Measurements from ENCODE around the gene SORBS2. TPM values are rescaled to one million over a fixed set of nuclear protein-coding genes. Genes with fewer than 3 reads are reported as not detected.

Gene SORBS2
- total RNA-seq, 1 experiment from 2014 or later = 0.10 TPM

- Histone ChIP-seq H3K4me3 (no peak overlapping the region), H3K9me3 (no peaks in the 10 kb centered on the region), H3K36me3 (no peaks in the 10 kb centered on the region), H3K27me3 (0 out of 2 replicates have a peak, but pooled peaks cover 2% of the 10 kb centered on the region)
- DNase-seq = no peak
Measured at GRCh38 chr4:185540040-185540439, 272.0 kb downstream of the SORBS2 start.

GRCh38 chr4:185538806-185539205 is 273.2 kb downstream of the SORBS2 start:
- no peak for DNase-seq
- Histone ChIP-seq H3K27me3 (0 out of 2 replicates have a peak, but pooled peaks cover 2% of the 10 kb centered on the region), H3K36me3 (no peaks in the 10 kb centered on the region), H3K4me3 (no peak overlapping the region), H3K9me3 (no peaks in the 10 kb centered on the region)

- Histone ChIP-seq H3K36me3 (no peaks in the 10 kb centered on the region), H3K9me3 (no peaks in the 10 kb centered on the region), H3K4me3 (no peak overlapping the region), H3K27me3 (0 out of 2 replicates have a peak, but pooled peaks cover 2% of the 10 kb centered on the region)
- DNase-seq = no peak
Measured at GRCh38 chr4:185536411-185536709, 275.6 kb downstream of the SORBS2 start.

GRCh38 chr4:185535612-185536410 is 276.2 kb downstream of the SORBS2 start:
- Histone ChIP-seq H3K9me3 (no peaks in the 10 kb centered on the region), H3K4me3 (peak overlapping the region; percentile 48), H3K36me3 (no peaks in the 10 kb centered on the region), H3K27me3 (0 out of 2 replicates have a peak, but pooled peaks cover 2% of the 10 kb centered on the region)
- peak; percentile 31 for DNase-seq
